WERI-Rb-1 (cell line): Measurements from ENCODE around the gene SLC15A5.

Experiments
- DNase-seq: peaks from one replicate; pipeline ENCODE4 v3.0.0-alpha.2; 2020
- H3K27ac ChIP-seq: fragments of 250-450 bp; sonication (Bioruptor Pico); 2 replicates; pipeline ENCODE4 v1.5.1; 2020; ENCODE audit warnings: mild to moderate bottlenecking, moderate library complexity
- H3K27me3 ChIP-seq: fragments of 250-450 bp; sonication (Bioruptor Pico); 2 replicates; pipeline ENCODE4 v1.5.1; 2021; ENCODE audit warnings: mild to moderate bottlenecking, low read depth, moderate library complexity; ENCODE audit not compliant: insufficient read depth, severe bottlenecking
- H3K36me3 ChIP-seq: fragments of 250-450 bp; sonication (Bioruptor Pico); 2 replicates; pipeline ENCODE4 v1.5.1; 2020; ENCODE audit warnings: mild to moderate bottlenecking, moderate library complexity
- H3K4me3 ChIP-seq: 2 replicates; pipeline ENCODE4 v1.5.1; 2011; ENCODE audit warnings: low read depth, mild to moderate bottlenecking, control low read depth, low read length
- H3K9me3 ChIP-seq: fragments of 250-450 bp; sonication (Bioruptor Pico); 2 replicates; pipeline ENCODE4 v1.5.1; 2021; ENCODE audit warnings: mild to moderate bottlenecking, moderate library complexity; ENCODE audit not compliant: severe bottlenecking
- TF ChIP-seq, protein P1 (sequence below): IDR thresholded peaks from 2 replicates; pipeline ENCODE4 v1.5.1; 2011; ENCODE audit warnings: low read depth, mild to moderate bottlenecking, control low read depth, inconsistent platforms, low read length

Gene SLC15A5

DNA sequence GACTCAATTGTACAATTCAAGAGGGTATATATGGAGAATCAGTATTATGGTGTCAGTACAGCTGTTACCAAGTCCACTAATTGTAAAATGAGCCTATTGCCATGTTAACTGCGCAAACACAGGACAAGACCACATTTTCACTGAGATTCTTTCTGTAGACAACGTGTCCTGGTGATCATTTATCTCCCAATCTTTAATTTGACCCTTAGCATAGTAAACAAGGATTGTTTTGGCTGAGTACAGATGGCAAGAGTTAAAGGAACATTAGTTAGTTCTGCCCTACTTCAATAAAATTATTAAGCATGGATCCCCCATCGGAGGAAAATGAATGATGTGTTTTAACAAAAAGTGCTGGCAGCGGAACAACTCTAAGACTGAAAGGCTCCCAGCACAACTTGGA lies 36.1 kb downstream of the SLC15A5 start:
- no peak for DNase-seq
- Histone ChIP-seq H3K27ac (no peak overlapping the region), H3K4me3 (no peak overlapping the region), H3K36me3 (no peaks in the 10 kb centered on the region), H3K9me3 (no peaks in the 10 kb centered on the region), H3K27me3 (no peaks in the 10 kb centered on the region)
- TF ChIP-seq, protein P1, sequence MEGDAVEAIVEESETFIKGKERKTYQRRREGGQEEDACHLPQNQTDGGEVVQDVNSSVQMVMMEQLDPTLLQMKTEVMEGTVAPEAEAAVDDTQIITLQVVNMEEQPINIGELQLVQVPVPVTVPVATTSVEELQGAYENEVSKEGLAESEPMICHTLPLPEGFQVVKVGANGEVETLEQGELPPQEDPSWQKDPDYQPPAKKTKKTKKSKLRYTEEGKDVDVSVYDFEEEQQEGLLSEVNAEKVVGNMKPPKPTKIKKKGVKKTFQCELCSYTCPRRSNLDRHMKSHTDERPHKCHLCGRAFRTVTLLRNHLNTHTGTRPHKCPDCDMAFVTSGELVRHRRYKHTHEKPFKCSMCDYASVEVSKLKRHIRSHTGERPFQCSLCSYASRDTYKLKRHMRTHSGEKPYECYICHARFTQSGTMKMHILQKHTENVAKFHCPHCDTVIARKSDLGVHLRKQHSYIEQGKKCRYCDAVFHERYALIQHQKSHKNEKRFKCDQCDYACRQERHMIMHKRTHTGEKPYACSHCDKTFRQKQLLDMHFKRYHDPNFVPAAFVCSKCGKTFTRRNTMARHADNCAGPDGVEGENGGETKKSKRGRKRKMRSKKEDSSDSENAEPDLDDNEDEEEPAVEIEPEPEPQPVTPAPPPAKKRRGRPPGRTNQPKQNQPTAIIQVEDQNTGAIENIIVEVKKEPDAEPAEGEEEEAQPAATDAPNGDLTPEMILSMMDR: no peak

DNA sequence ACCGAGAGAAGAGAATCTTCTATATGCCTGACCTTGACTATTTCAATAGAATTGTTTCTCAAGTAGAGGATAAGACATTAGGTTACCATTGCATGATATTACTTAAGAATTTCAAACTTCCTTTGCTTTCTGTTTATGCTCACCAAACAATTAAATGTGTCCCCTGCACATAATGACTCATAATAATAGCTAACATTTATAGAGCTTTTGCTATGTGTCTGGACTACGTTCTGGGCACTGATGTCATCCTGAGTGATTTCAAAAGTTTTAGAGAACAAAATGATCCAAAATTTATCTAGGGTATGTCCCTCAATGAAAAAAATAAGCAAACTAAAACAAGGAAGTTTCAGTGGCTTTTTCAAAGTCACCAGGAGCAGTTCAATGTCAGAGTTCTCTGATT lies 38.8 kb downstream of the SLC15A5 start:
- TF ChIP-seq, protein P1: no peak
- DNase-seq: no peak
- H3K4me3 ChIP-seq: no peak overlapping the region
- no peaks in the 10 kb centered on the region for H3K27me3 ChIP-seq
- no peaks in the 10 kb centered on the region for H3K36me3 ChIP-seq
- no peaks in the 10 kb centered on the region for H3K9me3 ChIP-seq
- no peak overlapping the region for H3K27ac ChIP-seq

DNA sequence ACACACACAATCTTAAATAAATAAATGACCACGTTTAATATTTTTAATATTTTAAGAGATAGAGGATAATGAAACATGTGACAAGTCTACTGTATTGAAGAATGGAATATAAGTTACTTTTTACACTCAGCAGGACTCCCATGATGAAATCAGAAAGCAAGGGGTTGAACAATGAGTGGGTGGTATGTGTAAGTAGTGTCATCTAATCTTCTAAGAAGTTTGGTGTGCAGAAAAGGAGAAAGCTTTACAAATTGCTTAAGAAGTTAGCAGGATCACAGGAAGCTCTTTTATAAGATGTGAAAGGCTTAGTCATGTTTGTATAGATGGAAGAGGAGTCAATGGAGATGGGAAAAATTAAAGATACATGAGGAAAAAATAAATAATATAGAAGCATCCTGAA lies 47.8 kb downstream of the SLC15A5 start:
- no peaks in the 10 kb centered on the region for H3K36me3 ChIP-seq
- TF ChIP-seq, protein P1: no peak
- no peak overlapping the region for H3K4me3 ChIP-seq
- no peak for DNase-seq
- H3K9me3 ChIP-seq: no peaks in the 10 kb centered on the region
- H3K27ac ChIP-seq: no peak overlapping the region
- no peaks in the 10 kb centered on the region for H3K27me3 ChIP-seq

DNA sequence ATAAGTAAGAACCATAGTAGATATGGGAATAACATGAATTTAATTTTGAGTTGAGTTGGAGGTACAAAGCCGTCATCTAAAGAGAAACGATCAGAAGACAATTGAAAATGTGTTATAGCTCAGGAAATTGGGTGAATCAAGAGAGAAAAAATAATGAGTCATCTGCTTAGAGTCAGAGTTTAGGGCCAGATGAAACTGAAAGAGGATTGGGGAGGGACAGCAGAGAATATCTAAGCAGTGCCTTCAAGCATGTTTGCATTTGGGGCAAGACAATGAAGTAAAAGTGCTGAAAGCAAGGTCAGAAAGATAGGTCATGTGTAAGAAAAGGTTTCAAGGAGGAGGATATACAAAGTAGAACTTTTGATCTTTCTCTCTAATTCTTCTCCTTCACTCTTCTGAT lies 49.4 kb downstream of the SLC15A5 start:
- no peak for DNase-seq
- Histone ChIP-seq H3K27ac (no peak overlapping the region), H3K4me3 (no peak overlapping the region), H3K27me3 (no peaks in the 10 kb centered on the region), H3K36me3 (no peaks in the 10 kb centered on the region), H3K9me3 (no peaks in the 10 kb centered on the region)
- TF ChIP-seq, protein P1: no peak

DNA sequence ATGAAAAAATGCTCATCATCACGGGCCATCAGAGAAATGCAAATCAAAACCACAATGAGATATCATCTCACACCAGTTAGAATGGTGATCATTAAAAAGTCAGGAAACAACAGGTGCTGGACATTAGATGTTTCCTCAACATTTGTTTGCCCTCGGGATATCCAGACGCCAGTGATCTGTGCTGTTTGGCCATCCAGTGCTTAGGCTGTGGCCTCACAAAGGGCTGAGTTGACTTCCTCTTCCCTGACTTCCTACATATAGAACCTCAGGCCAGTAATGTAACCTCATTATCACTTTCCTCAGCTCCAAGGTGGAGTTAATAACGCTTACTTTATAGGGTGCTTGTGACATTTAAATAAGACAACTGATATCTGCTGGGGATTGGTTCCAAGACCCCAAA lies 51.8 kb downstream of the SLC15A5 start:
- Histone ChIP-seq H3K9me3 (no peaks in the 10 kb centered on the region), H3K36me3 (no peaks in the 10 kb centered on the region), H3K4me3 (no peak overlapping the region), H3K27ac (no peak overlapping the region), H3K27me3 (no peaks in the 10 kb centered on the region)
- DNase-seq: no peak
- TF ChIP-seq, protein P1: no peak

DNA sequence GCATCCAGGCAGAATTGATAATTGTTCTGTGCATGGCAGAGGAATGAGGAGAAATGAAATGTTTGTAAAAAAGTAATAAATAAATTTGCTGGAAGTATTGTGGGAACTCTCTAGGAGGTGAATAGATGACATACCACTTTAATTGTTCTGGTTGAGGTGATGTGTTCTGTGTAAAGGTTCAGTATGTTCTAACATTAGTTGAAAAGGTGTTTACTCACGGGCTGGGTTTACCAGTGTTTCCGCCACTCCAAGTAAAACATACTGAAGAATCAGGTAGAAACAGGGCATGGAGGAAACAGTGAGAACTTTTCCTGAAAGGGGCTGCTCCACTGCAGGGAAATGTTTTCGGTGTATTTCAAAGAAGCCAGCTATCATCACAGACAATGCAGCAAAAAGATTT lies 53.3 kb downstream of the SLC15A5 start:
- TF ChIP-seq, protein P1: no peak
- no peaks in the 10 kb centered on the region for H3K9me3 ChIP-seq
- H3K27ac ChIP-seq: no peak overlapping the region

More for the DNA sequence above, 53.3 kb downstream of the SLC15A5 start:
- Histone ChIP-seq H3K4me3 (no peak overlapping the region), H3K27me3 (no peaks in the 10 kb centered on the region), H3K36me3 (no peaks in the 10 kb centered on the region)
- DNase-seq: no peak
